ENCODE data around the gene ILKAP. TPM values are rescaled to one million over a fixed set of nuclear protein-coding genes. Genes with fewer than 3 reads are reported as not detected.

The ILKAP gene
- total and polyA plus RNA-seq, 3 experiments from 2014 or later = 39.7 to 66.2 (median 61.9) TPM

DNA sequence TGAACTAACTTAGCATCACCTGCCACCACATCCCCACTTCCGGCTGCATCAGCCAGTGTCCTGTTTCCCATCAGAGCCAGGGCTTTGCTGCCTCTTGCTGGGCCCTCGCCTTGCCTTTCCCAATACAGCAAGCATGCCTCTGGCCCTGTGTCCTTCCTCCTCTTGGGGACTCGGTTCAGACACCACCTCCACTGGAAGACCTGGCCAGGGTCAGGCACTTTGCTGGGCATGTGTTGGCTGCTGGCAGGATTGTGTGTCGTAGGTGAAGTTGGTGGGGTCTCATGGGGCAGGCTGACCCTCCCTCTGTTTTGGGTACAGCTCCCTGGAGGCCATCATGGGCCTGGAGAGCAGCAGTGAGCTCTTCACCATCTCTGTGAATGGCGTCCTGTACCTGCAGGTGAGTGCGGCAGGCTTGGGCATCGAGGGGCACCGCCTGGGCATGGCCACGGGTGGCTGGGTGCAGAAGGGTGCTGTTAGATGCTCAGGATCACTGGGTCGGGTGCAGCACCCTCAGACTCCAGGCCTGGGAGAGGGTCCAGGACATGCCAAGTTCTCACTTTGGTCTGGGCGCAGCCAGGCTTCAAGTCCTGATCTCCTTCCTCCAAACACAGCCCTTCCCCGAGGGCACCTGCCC, 38.1 kb downstream of the ILKAP start:
- ChIA-PET POLR2A (no interaction called here), CTCF (no interaction called here)
- no peak overlapping the region for H3K4me3 ChIP-seq (ENCODE audit: low read length)
- H3K36me3 Mint-ChIP-seq = peaks cover 3 to 32% (median 3%) of the 10 kb centered on the region in 3 donors
- DNase-seq = no peak
- peaks cover 0 to 17% (median 9%) of the 10 kb centered on the region in 3 donors for H3K4me1 Mint-ChIP-seq
- peaks cover 4 to 11% of the 10 kb centered on the region in 2 donors for H3K27me3 Mint-ChIP-seq
- no peaks in the 10 kb centered on the region for H3K27me3 ChIP-seq (ENCODE audit: insufficient read depth, low read length, poor library complexity, severe bottlenecking)
- H3K4me1 ChIP-seq (ENCODE audit: insufficient read depth, low read length) = no peaks in the 10 kb centered on the region
- no peak overlapping the region for H3K4me3 Mint-ChIP-seq
- no peaks in the 10 kb centered on the region for H3K9me3 Mint-ChIP-seq
- no peaks in the 10 kb centered on the region for H3K9me3 ChIP-seq (ENCODE audit: low read length)
- H3K27ac Mint-ChIP-seq = no peak overlapping the region
- H3K27ac ChIP-seq (ENCODE audit: low read depth, low read length) = no peak overlapping the region
- H3K36me3 ChIP-seq (ENCODE audit: insufficient read depth, low read length) = peaks cover 9% of the 10 kb centered on the region

DNA sequence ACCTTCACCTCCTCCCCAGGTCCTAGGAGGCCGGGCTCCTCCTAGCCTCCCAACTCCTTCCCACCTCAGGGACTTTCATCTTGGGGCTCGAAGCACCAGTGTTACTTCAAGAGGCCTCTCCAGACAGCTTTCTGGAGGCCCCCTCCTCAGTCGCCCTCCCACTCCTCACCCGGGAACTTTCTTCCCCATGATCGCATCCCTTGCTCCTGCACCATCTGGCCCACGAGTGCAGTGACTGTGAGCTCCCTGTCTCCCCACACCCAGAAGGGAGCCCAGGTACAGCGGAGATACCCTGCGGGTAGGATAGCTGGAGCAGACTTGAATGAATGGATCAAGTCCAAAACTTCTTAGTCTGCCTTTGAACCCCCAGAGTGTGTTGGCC, 38.6 kb downstream of the ILKAP start:
- peaks cover 0 to 21% (median 9%) of the 10 kb centered on the region in 3 donors for H3K4me1 Mint-ChIP-seq
- H3K27ac ChIP-seq (ENCODE audit: low read depth, low read length) = no peak overlapping the region
- no peaks in the 10 kb centered on the region for H3K9me3 ChIP-seq (ENCODE audit: low read length)
- no peaks in the 10 kb centered on the region for H3K9me3 Mint-ChIP-seq
- peak overlapping the region in 1 of 8 donors; percentile 19 for H3K27ac Mint-ChIP-seq
- H3K4me3 Mint-ChIP-seq = no peak overlapping the region
- CTCF ChIA-PET = no interaction called here
- peaks cover 0 to 27% (median under 1%) of the 10 kb centered on the region in 3 donors for H3K36me3 Mint-ChIP-seq
- no peak for DNase-seq
- POLR2A ChIA-PET = no interaction called here
- peaks cover under 1% of the 10 kb centered on the region for H3K4me1 ChIP-seq (ENCODE audit: insufficient read depth, low read length)
- H3K27me3 Mint-ChIP-seq = peaks cover 6 to 16% of the 10 kb centered on the region in 2 donors
- H3K4me3 ChIP-seq (ENCODE audit: low read length) = no peak overlapping the region
- H3K27me3 ChIP-seq (ENCODE audit: insufficient read depth, low read length, poor library complexity, severe bottlenecking) = no peaks in the 10 kb centered on the region
- peaks cover 4% of the 10 kb centered on the region for H3K36me3 ChIP-seq (ENCODE audit: insufficient read depth, low read length)

GRCh38 chr2:238163481-238164198, 39.9 kb downstream of the ILKAP start:
- H3K4me1 Mint-ChIP-seq = peaks cover 7 to 29% (median 15%) of the 10 kb centered on the region in 3 donors
- no peaks in the 10 kb centered on the region for H3K27me3 ChIP-seq (ENCODE audit: insufficient read depth, low read length, poor library complexity, severe bottlenecking)
- H3K27me3 Mint-ChIP-seq = peaks cover 11 to 24% of the 10 kb centered on the region in 2 donors
- peaks cover 0 to 15% (median 0%) of the 10 kb centered on the region in 3 donors for H3K36me3 Mint-ChIP-seq
- H3K27ac ChIP-seq (ENCODE audit: low read depth, low read length) = no peak overlapping the region
- H3K9me3 ChIP-seq (ENCODE audit: low read length) = no peaks in the 10 kb centered on the region
- peaks cover 9% of the 10 kb centered on the region for H3K4me1 ChIP-seq (ENCODE audit: insufficient read depth, low read length)
- no peak for DNase-seq
- no peak overlapping the region for H3K4me3 ChIP-seq (ENCODE audit: low read length)
- no peak overlapping the region for H3K27ac Mint-ChIP-seq
- POLR2A ChIA-PET = no interaction called here
- H3K9me3 Mint-ChIP-seq = no peaks in the 10 kb centered on the region
- H3K4me3 Mint-ChIP-seq = no peak overlapping the region
- CTCF ChIA-PET = no interaction called here
- H3K36me3 ChIP-seq (ENCODE audit: insufficient read depth, low read length) = no peaks in the 10 kb centered on the region

DNA sequence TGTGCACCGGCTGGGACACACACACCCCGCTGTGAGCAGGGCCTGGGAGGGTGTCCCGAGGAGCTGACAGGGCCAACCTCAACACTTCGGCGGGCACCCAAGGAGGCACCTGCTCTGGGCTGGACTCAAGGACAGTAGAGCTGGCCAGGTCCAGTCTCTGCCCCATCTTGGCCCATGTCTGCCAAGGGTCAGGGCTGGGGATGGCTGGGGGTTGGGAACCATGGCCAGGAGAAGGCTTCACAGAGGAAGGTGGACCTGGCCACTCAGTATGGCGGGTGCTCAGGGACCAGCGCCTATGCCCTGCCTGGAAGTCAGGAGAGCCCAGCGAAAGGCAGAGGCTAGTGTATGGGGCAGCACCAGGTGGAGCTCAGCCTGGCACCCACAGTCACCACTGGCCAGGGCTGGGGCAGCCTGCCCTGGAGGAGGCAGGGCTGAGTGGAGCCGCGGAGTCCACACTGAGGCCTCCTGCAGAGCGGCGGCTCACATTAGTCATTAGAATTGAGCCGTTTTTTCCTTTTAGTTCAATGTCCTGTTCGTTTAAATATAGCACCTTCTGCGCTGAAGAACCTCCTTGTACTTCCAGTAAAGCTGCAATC, 40.6 kb downstream of the ILKAP start:
- H3K9me3 ChIP-seq (ENCODE audit: low read length) = no peaks in the 10 kb centered on the region
- no peak for DNase-seq
- H3K27ac Mint-ChIP-seq = no peak overlapping the region
- H3K4me3 Mint-ChIP-seq = no peak overlapping the region
- ChIA-PET POLR2A (no interaction called here), CTCF (no interaction called here)
- H3K4me1 Mint-ChIP-seq = peaks cover 7 to 29% (median 15%) of the 10 kb centered on the region in 3 donors
- H3K4me1 ChIP-seq (ENCODE audit: insufficient read depth, low read length) = peaks cover 9% of the 10 kb centered on the region
- no peaks in the 10 kb centered on the region for H3K36me3 ChIP-seq (ENCODE audit: insufficient read depth, low read length)
- H3K27ac ChIP-seq (ENCODE audit: low read depth, low read length) = no peak overlapping the region
- no peak overlapping the region for H3K4me3 ChIP-seq (ENCODE audit: low read length)
- H3K27me3 Mint-ChIP-seq = peaks cover 11 to 24% of the 10 kb centered on the region in 2 donors
- H3K27me3 ChIP-seq (ENCODE audit: insufficient read depth, low read length, poor library complexity, severe bottlenecking) = no peaks in the 10 kb centered on the region
- H3K36me3 Mint-ChIP-seq = peaks cover 0 to 8% (median 0%) of the 10 kb centered on the region in 3 donors
- no peaks in the 10 kb centered on the region for H3K9me3 Mint-ChIP-seq

- Mint-ChIP-seq H3K4me3 (no peak overlapping the region), H3K36me3 (peaks cover 0 to 2% (median 0%) of the 10 kb centered on the region in 3 donors), H3K4me1 (peaks cover 7 to 29% (median 15%) of the 10 kb centered on the region in 3 donors), H3K27me3 (peaks cover 11 to 24% of the 10 kb centered on the region in 2 donors), H3K9me3 (no peaks in the 10 kb centered on the region), H3K27ac (no peak overlapping the region)
- no peaks in the 10 kb centered on the region for H3K27me3 ChIP-seq (ENCODE audit: insufficient read depth, low read length, poor library complexity, severe bottlenecking)
- H3K9me3 ChIP-seq (ENCODE audit: low read length) = no peaks in the 10 kb centered on the region
- no peak overlapping the region for H3K4me3 ChIP-seq (ENCODE audit: low read length)
- H3K36me3 ChIP-seq (ENCODE audit: insufficient read depth, low read length) = no peaks in the 10 kb centered on the region
- POLR2A ChIA-PET = no interaction called here
- CTCF ChIA-PET = no interaction called here
- H3K27ac ChIP-seq (ENCODE audit: low read depth, low read length) = no peak overlapping the region
- H3K4me1 ChIP-seq (ENCODE audit: insufficient read depth, low read length) = peaks cover 9% of the 10 kb centered on the region
- DNase-seq = no peak
Observed at GRCh38 chr2:238162251-238162845, 41.1 kb downstream of the ILKAP start.

- Histone ChIP-seq H3K9me3 (ENCODE audit: low read length) (no peaks in the 10 kb centered on the region), H3K4me3 (ENCODE audit: low read length) (no peak overlapping the region), H3K36me3 (ENCODE audit: insufficient read depth, low read length) (no peaks in the 10 kb centered on the region), H3K27me3 (ENCODE audit: insufficient read depth, low read length, poor library complexity, severe bottlenecking) (no peaks in the 10 kb centered on the region), H3K27ac (ENCODE audit: low read depth, low read length) (no peak overlapping the region), H3K4me1 (ENCODE audit: insufficient read depth, low read length) (peaks cover 9% of the 10 kb centered on the region)
- DNase-seq = no peak
- ChIA-PET POLR2A (no interaction called here), CTCF (no interaction called here)
- no peak overlapping the region for H3K27ac Mint-ChIP-seq
- H3K27me3 Mint-ChIP-seq = peaks cover 11 to 24% of the 10 kb centered on the region in 2 donors
- H3K36me3 Mint-ChIP-seq = no peaks in the 10 kb centered on the region
- peaks cover 7 to 29% (median 15%) of the 10 kb centered on the region in 3 donors for H3K4me1 Mint-ChIP-seq
- no peak overlapping the region for H3K4me3 Mint-ChIP-seq
- no peaks in the 10 kb centered on the region for H3K9me3 Mint-ChIP-seq
Observed at GRCh38 chr2:238161291-238162051, 42.0 kb downstream of the ILKAP start.

DNA sequence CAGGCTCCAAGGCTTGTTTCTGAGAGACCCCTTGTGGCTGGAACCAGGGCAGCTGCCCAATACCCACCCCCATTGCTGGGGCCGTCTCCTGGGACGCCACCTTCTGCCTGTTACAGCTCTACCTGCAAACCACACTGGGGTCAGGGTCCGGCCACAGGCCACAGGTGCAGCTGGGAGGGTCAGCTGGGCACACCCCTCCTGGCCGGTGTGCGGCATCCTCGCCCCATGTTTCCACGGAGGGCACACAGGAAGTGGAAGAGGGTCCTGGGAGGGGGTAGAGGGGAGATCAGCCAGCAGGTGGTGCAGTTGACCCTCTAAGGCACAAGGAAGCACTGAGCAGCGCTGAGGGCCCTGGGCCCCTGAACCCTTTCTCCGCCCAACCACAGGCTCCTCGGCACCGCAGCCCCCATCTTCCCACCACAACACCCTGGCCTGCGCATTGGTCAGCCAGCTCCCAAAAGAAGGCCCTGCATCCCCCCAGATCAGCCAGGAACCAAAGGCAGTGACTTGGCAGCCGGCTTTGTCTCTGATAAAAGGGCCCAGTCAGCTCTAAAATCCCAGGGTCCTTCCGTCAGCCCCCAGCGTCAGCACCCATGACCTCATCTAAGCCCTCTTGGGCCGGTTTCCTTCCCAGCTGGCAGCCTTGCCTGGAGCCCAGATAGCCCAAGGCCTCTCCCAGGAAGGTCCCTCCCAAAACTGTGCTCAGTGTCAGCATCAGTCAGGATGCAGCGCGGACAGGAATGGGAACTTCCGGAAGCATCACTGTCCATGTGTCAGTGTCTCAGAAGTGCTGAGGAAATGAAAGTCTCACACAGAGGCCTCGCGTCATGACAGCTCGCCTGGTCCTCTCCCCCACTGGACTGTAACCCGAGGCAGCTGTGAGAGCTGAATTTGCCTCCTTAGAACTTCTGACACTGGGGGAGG, 43.0 kb downstream of the ILKAP start:
- DNase-seq = no peak
- H3K4me1 Mint-ChIP-seq = peaks cover 7 to 29% (median 15%) of the 10 kb centered on the region in 3 donors
- peaks cover 11 to 24% of the 10 kb centered on the region in 2 donors for H3K27me3 Mint-ChIP-seq
- H3K36me3 ChIP-seq (ENCODE audit: insufficient read depth, low read length) = no peaks in the 10 kb centered on the region
- H3K4me3 Mint-ChIP-seq = peak overlapping the region in 2 of 7 donors; percentile 32 to 46
- H3K27ac Mint-ChIP-seq = no peak overlapping the region
- peaks cover 9% of the 10 kb centered on the region for H3K4me1 ChIP-seq (ENCODE audit: insufficient read depth, low read length)
- no peaks in the 10 kb centered on the region for H3K9me3 Mint-ChIP-seq
- H3K9me3 ChIP-seq (ENCODE audit: low read length) = no peaks in the 10 kb centered on the region
- H3K4me3 ChIP-seq (ENCODE audit: low read length) = no peak overlapping the region
- no peaks in the 10 kb centered on the region for H3K27me3 ChIP-seq (ENCODE audit: insufficient read depth, low read length, poor library complexity, severe bottlenecking)
- no peaks in the 10 kb centered on the region for H3K36me3 Mint-ChIP-seq
- POLR2A ChIA-PET = no interaction called here
- CTCF ChIA-PET = interaction anchor here (0.6 kb wide), 1 partner anchor 293 kb away, joined by 3 read pairs; no protein-coding TSS in a partner anchor
- H3K27ac ChIP-seq (ENCODE audit: low read depth, low read length) = no peak overlapping the region
